Peyer's patch (tissue), 4 donors: ENCODE results near the gene HS2ST1.

ENCODE experiments used
- CTCF ChIP-seq, 6 experiments: fragments of 450-650 bp in 4 of 6; fragments of 200-600 bp in 2 of 6; sonication (generic) in 1 of 6; IDR thresholded peaks; one replicate each; pipeline ENCODE4 v1.5.1; 2017 to 2019; ENCODE audit warnings: antibody characterized with exemption in 6 of 6, mild to moderate bottlenecking in 3 of 6, moderate library complexity in 1 of 6
- POLR2A ChIP-seq, 2 donors: fragments of 450-650 bp; IDR thresholded peaks; one replicate each; pipeline ENCODE4 v1.5.1; 2017; ENCODE audit warnings: antibody characterized with exemption in 2 of 2, mild to moderate bottlenecking in 2 of 2, moderate library complexity in 2 of 2

- TF ChIP-seq CTCF (IDR thresholded peaks at IDR 0.05) (no peak), POLR2A (IDR thresholded peaks at IDR 0.05) (no peak)
These were observed 2.3 kb downstream of the HS2ST1 start for GRCh38 chr1:86916752-86917151.
